IPS-18c (cell line): ENCODE data around the gene AP5Z1.

Experiments
- H3K4me3 ChIP-seq: 2 replicates; pipeline ENCODE4 v1.7.0; 2013; ENCODE audit warnings: low read depth, mild to moderate bottlenecking, low read length, moderate library complexity; ENCODE audit not compliant: insufficient read depth
- H3K9me3 ChIP-seq: one replicate; pipeline ENCODE4 v1.6.1; 2013; ENCODE audit warnings: mild to moderate bottlenecking, low read length, moderate library complexity; ENCODE audit not compliant: control insufficient read depth, insufficient read depth

AP5Z1 gene

GRCh38 chr7:4819560-4820404, 44.4 kb downstream of the AP5Z1 start:
- peaks cover under 1% of the 10 kb centered on the region for H3K9me3 ChIP-seq

GRCh38 chr7:4820405-4820966, 45.1 kb downstream of the AP5Z1 start:
- no peaks in the 10 kb centered on the region for H3K9me3 ChIP-seq
- no peak overlapping the region for H3K4me3 ChIP-seq

More at GRCh38 chr7:4819560-4820404, 44.4 kb downstream of the AP5Z1 start:
- no peak overlapping the region for H3K4me3 ChIP-seq

GRCh38 chr7:4820967-4821471, 45.6 kb downstream of the AP5Z1 start:
- H3K9me3 ChIP-seq: no peaks in the 10 kb centered on the region
- no peak overlapping the region for H3K4me3 ChIP-seq

GRCh38 chr7:4822677-4823076, 47.3 kb downstream of the AP5Z1 start:
- Histone ChIP-seq H3K4me3 (no peak overlapping the region), H3K9me3 (no peaks in the 10 kb centered on the region)

GRCh38 chr7:4823441-4824119, 48.2 kb downstream of the AP5Z1 start:
- H3K9me3 ChIP-seq: no peaks in the 10 kb centered on the region
- H3K4me3 ChIP-seq: no peak overlapping the region

- Histone ChIP-seq H3K9me3 (no peaks in the 10 kb centered on the region), H3K4me3 (no peak overlapping the region)
Measured at GRCh38 chr7:4824120-4824775, 48.8 kb downstream of the AP5Z1 start.

GRCh38 chr7:4825081-4825480, 49.7 kb downstream of the AP5Z1 start:
- Histone ChIP-seq H3K4me3 (no peak overlapping the region), H3K9me3 (no peaks in the 10 kb centered on the region)

- H3K9me3 ChIP-seq: no peaks in the 10 kb centered on the region
Measured at GRCh38 chr7:4828720-4829383, 53.4 kb downstream of the AP5Z1 start.

GRCh38 chr7:4830176-4830575, 54.8 kb downstream of the AP5Z1 start:
- Histone ChIP-seq H3K4me3 (no peak overlapping the region), H3K9me3 (no peaks in the 10 kb centered on the region)

More at GRCh38 chr7:4828720-4829383, 53.4 kb downstream of the AP5Z1 start:
- H3K4me3 ChIP-seq: no peak overlapping the region

GRCh38 chr7:4831723-4832495, 56.5 kb downstream of the AP5Z1 start:
- H3K9me3 ChIP-seq: no peaks in the 10 kb centered on the region
- no peak overlapping the region for H3K4me3 ChIP-seq

- H3K4me3 ChIP-seq: no peak overlapping the region
- H3K9me3 ChIP-seq: no peaks in the 10 kb centered on the region
Measured at GRCh38 chr7:4832711-4833110, 57.3 kb downstream of the AP5Z1 start.

GRCh38 chr7:4833176-4833575, 57.8 kb downstream of the AP5Z1 start:
- Histone ChIP-seq H3K9me3 (no peaks in the 10 kb centered on the region), H3K4me3 (no peak overlapping the region)

GRCh38 chr7:4833691-4834600, 58.5 kb downstream of the AP5Z1 start:
- Histone ChIP-seq H3K9me3 (no peaks in the 10 kb centered on the region), H3K4me3 (no peak overlapping the region)

- Histone ChIP-seq H3K9me3 (no peaks in the 10 kb centered on the region), H3K4me3 (no peak overlapping the region)
Measured at GRCh38 chr7:4834601-4835397, 59.4 kb downstream of the AP5Z1 start.
